RWPE1 (cell line): ENCODE data around the gene GALNT9.

Source experiments
- CTCF ChIA-PET: fragments of 350-600 bp; sonication (Branson Sonifier 250); formaldehyde crosslinking; extraction: SDS; loops from one replicate; lab custom pipeline; 2021; lab: Yijun Ruan, JAX
- POLR2A ChIA-PET: fragments of 400-600 bp; formaldehyde crosslinking; extraction: SDS; loops from one replicate; lab custom pipeline; 2020; ENCODE audit warnings: antibody characterized with exemption; ENCODE audit not compliant: low non-redundant PET; lab: Yijun Ruan, JAX
- DNase-seq: peaks from one replicate; pipeline ENCODE4 v3.0.0; 2012; ENCODE audit warnings: low spot score
- H3K27ac ChIP-seq: fragments of 450-650 bp; 2 replicates; pipeline ENCODE4 v1.5.1; 2017
- TF ChIP-seq, protein P1 (sequence below): fragments of 450-650 bp; conservative IDR thresholded peaks from 2 replicates; pipeline ENCODE4 v1.5.1; 2017; ENCODE audit warnings: low read depth, mild to moderate bottlenecking

GALNT9 gene

DNA sequence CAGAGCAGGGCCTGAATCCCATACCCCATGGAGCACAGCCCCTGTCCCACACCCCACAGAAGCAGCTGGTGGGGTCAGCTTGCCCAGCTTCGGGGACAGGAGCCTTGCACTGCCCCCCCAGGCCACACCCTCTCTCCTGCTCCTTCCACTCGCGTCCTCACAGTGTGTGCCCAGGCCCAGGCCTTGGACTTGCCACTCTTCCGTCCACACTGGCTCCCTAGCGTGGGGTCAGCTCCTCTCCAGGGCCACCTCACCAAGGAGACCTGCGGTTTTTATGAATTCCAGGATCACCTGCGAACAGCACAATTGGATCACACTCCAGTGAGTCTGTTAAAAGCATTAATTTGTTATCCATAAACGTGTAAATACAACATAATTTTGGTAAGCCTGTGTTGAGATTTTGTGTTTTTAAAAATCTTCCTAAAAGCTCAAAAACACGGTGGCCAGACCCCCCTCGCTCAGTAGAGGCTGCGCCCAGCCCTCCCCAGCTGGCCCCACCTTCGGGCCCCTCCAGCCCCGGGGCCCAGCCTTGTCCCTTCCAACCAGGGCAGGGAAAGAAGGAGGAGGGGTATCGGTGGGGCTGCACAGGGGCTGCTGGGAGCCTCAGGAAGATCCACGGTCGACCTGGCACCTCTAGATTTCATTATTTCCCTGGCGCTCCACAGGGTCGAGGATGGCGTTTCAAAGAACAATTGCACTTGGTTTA is 12.0 kb downstream of the GALNT9 start:
- no peak for DNase-seq
- TF ChIP-seq, protein P1, sequence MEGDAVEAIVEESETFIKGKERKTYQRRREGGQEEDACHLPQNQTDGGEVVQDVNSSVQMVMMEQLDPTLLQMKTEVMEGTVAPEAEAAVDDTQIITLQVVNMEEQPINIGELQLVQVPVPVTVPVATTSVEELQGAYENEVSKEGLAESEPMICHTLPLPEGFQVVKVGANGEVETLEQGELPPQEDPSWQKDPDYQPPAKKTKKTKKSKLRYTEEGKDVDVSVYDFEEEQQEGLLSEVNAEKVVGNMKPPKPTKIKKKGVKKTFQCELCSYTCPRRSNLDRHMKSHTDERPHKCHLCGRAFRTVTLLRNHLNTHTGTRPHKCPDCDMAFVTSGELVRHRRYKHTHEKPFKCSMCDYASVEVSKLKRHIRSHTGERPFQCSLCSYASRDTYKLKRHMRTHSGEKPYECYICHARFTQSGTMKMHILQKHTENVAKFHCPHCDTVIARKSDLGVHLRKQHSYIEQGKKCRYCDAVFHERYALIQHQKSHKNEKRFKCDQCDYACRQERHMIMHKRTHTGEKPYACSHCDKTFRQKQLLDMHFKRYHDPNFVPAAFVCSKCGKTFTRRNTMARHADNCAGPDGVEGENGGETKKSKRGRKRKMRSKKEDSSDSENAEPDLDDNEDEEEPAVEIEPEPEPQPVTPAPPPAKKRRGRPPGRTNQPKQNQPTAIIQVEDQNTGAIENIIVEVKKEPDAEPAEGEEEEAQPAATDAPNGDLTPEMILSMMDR = no peak
- CTCF ChIA-PET = no interaction called here
- H3K27ac ChIP-seq = no peak overlapping the region
- POLR2A ChIA-PET = no interaction called here

DNA sequence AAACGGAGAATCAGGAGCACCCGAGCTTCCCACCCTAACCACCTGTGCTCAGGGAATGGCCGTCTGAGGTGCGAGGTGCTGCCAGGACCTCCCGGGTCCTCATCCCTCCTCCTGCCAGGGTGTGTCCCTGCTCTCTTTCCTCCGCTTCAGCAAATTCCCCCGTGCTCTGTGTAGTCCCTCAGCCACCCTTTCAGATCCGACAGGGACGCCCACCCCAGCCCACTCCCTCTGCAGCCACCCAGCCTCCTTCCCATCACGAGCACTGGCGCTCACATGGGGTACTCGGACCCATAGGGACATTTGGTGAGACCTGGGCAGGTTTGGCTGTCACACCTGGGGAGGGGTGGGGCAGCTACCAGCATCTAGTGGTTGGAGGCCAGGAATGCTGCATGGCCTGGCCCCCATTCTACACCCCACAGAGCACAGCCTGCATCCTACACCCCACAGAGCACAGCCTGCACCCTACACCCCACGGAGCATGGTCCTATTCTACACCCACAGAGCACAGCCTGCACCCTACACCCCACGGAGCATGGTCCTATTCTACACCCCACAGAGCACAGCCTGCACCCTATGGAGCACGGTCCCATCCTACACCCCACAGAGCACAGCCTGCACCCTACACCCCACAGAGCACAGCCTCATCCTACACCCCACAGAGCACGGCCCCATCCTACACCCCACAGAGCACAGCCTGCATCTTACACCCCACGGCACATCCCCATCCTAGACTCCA is 12.7 kb downstream of the GALNT9 start:
- TF ChIP-seq, protein P1 = no peak
- H3K27ac ChIP-seq = no peak overlapping the region
- DNase-seq = no peak
- ChIA-PET POLR2A (no interaction called here), CTCF (no interaction called here)

DNA sequence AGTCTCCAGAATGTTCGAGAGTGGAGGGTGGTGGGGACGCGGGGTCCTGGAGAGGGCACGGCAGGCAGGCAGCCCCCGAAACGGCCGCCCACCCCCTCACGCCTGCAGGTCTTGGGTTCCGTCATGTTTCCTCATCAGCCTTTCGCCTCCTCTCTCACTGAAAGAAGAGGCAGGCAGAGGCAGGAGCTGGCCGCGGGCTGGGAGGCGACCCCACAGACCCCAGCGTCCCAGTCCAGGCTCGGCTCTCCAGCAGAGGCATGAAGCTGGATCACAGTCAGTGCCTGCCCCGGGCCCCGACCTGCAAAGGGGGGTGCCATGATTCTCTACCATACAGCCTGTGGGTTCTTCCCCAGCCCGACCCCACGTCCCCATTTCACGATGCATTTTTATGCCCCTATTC is 13.4 kb downstream of the GALNT9 start:
- DNase-seq = no peak
- POLR2A ChIA-PET = no interaction called here
- no peak overlapping the region for H3K27ac ChIP-seq
- CTCF ChIA-PET = no interaction called here
- TF ChIP-seq, protein P1 = no peak

DNA sequence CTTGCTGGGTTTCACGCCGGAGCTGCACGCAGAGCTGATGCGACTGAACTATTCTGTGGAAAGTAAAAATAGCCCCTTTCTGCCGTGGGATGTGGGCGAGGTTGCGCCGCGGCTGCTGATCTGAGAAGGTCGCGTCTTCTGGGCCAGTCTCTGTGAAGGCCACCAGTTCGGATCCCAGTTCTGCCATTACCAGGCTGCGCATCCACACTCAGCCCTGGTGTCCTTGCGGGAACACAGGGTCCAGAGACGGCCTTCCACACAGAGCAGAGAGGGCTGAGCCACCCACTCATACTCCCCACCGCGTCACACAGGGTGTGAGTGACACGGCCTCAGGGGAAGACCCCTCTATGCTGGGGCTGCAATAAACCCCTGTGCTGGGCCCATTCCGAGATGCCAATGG is 13.9 kb downstream of the GALNT9 start:
- CTCF ChIA-PET = no interaction called here
- no peak overlapping the region for H3K27ac ChIP-seq
- DNase-seq = no peak
- POLR2A ChIA-PET = no interaction called here
- TF ChIP-seq, protein P1 = no peak

DNA sequence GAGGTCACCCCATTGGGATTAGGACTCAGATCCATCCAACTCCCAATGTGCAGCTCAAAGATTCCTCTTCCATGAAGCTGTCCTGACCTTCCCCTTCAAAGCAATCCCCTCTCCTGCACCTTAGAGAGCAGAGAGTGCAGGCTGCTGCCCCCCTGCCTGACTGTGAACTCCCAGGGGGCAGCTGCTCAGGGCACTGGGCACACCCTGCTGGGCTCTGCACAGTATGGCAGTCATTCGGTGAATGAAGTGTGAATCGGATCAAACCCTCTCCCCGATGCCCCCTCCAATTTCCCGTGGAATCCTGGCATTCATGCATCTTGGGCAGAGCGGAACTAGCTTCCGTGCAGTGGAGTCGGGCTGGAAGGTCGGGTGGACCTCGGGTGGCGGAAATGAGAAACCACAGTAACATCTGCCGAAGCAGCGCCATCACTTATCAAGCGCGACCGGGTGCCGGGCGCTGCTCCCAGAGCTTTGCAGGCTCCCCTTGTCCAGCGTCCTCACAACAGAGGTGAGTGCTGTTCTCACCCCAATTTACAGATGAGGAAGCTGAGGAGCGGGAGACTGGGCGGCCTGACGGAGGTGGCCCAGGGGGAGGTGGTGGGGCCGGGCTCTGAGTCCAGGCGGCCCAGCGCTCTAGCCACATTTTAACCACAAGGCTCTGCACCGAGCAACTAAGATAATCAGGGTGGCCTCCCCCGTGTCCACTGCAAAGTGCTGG is 14.7 kb downstream of the GALNT9 start:
- TF ChIP-seq, protein P1 = no peak
- ChIA-PET POLR2A (no interaction called here), CTCF (interaction anchor here (0.6 kb wide), 1 partner anchor 51 kb away, joined by 4 read pairs; no protein-coding TSS in a partner anchor)
- no peak overlapping the region for H3K27ac ChIP-seq
- no peak for DNase-seq

DNA sequence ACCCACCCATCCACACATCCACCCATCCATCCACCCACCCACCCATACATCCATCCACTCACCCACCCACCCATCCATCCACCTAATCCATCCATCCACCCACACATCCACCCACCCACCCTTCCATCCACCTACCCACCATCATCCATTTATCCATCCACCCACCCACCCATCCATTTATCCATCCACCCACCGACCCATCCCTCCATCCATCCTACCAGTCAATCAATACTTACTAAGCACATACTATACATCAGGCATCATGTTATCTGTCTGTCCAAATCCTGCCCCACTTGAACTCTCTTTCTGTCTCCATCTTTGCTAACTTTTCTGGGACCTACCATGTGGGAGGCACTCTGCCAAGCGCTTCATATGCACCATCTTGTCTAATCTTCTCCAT is 15.4 kb downstream of the GALNT9 start:
- TF ChIP-seq, protein P1 = no peak
- DNase-seq = no peak
- CTCF ChIA-PET = no interaction called here
- POLR2A ChIA-PET = no interaction called here
- no peak overlapping the region for H3K27ac ChIP-seq
